A549 (cell line): Measurements from ENCODE around the gene STK16.

ENCODE experiments used
- BHLHE40 ChIP-seq: IDR thresholded peaks from 2 replicates; pipeline ENCODE4 v1.6.1; 2012; ENCODE audit warnings: low read depth, low read length, inconsistent platforms
- CTCF ChIP-seq: fragments of >200 bp; sonication (Bioruptor Twin); formaldehyde crosslinking; IDR thresholded peaks from 3 replicates; pipeline ENCODE4 v1.5.1; 2016
- HOXA7 ChIP-seq: fragments of 250-450 bp; sonication (Bioruptor Pico); IDR thresholded peaks from 2 replicates; pipeline ENCODE4 v1.5.0; 2020; ENCODE audit warnings: mild to moderate bottlenecking, moderate library complexity
- POLR2A ChIP-seq: IDR thresholded peaks from 2 replicates; pipeline ENCODE4 v1.6.1; 2012; ENCODE audit warnings: mild to moderate bottlenecking, low read length
- ZSCAN20 ChIP-seq: fragments of 250-450 bp; sonication (Bioruptor Pico); IDR thresholded peaks from 2 replicates; pipeline ENCODE4 v1.8.0; 2022; ENCODE audit warnings: mild to moderate bottlenecking, moderate library complexity
- TF ChIP-seq, protein P1 (sequence below): fragments of 150-350 bp; IDR thresholded peaks from 2 replicates; pipeline ENCODE4 v1.6.1; 2014; ENCODE audit warnings: low read depth, mild to moderate bottlenecking, low read length
- TF ChIP-seq, protein P2 (sequence below): IDR thresholded peaks from 2 replicates; pipeline ENCODE4 v1.6.1; 2012

DNA sequence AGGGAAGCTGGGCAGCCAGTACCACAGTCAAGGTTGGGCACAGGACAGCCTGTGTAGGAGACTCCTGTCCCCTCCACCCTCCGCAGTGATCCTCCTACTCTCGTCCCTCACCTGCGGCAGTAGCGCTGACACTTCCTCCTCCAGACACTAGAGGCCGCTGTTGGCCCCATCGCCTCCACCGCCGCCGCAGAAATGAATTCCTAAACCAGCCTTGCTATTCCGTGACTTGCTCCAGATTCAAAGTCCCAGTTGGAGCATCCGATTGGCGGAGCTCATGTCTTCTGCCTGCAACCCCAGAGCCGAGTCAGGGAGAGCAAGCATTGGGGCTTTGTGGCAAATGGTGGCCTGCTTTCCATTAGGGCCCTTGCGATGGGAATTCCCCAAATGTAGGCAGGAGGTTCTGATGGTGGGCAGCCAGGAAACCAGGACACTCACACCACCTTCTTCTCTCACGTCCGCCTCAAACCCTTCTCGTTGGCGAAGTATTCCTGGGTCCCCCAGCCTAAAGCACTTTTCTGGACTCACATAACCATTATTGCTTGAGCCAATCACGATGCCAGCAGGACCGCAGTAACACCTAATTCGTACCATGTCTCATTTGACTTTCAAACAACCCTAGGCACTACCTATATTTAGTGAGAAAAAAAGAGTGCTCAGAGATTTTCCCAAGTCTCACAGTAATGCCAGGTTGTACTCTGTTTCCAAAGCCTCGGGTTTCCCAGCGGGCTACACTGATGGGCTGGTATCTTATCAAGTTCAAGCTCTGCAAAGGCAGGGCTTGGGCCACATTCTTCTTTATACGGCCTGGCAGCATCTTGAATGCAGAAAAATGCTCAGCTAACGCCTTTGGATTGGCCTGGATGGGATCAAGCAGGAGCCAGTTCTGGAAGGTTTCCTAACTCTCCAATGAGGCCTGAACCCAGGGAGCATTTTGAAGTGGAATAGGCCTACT lies 32.7 kb downstream of the STK16 start:
- TF ChIP-seq, protein P1, sequence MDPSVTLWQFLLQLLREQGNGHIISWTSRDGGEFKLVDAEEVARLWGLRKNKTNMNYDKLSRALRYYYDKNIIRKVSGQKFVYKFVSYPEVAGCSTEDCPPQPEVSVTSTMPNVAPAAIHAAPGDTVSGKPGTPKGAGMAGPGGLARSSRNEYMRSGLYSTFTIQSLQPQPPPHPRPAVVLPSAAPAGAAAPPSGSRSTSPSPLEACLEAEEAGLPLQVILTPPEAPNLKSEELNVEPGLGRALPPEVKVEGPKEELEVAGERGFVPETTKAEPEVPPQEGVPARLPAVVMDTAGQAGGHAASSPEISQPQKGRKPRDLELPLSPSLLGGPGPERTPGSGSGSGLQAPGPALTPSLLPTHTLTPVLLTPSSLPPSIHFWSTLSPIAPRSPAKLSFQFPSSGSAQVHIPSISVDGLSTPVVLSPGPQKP, result no peak
- TF ChIP-seq ZSCAN20 (CRISPR knock-in tag) (no peak), CTCF (peak; percentile 86), BHLHE40 (no peak), HOXA7 (no peak), POLR2A (no peak)
- TF ChIP-seq, protein P2, sequence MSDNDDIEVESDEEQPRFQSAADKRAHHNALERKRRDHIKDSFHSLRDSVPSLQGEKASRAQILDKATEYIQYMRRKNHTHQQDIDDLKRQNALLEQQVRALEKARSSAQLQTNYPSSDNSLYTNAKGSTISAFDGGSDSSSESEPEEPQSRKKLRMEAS, result peak; percentile 30; the same call in 1 of the 2 replicates
